HG03457 (cell line): ENCODE measurements around the gene ZYG11A.

Source experiments
- ATAC-seq: cut with Tn5 transposase; IDR thresholded peaks from one replicate; pipeline ENCODE4 v1.9.1; 2021; ENCODE audit warnings: moderate number of reproducible peaks; ENCODE audit not compliant: unreplicated experiment

ZYG11A gene

DNA sequence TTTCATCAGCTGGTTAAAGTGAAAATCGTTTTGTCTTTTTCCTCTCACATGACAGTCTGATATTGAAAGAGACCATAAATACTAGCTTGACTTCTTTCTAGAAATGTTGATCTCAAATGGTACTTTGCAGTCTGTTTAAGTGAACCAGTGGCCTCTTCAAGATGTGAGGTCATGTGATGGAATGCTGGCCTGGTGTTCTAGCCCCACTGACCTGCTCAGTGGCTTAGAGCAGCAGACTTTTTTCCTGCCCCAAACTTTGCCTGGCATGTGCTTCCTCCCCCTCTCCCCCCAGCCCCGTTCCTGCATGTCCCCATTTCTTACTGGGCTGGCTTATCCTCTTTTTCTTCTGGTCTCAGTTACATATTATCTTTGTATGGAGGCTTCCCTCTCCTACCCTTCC lies 34.3 kb downstream of the ZYG11A start:
- ATAC-seq: no peak

- ATAC-seq: no peak
Observed at GRCh38 chr1:52877554-52877953, 35.0 kb downstream of the ZYG11A start.

- no peak for ATAC-seq
Observed at GRCh38 chr1:52880206-52880605, 37.6 kb downstream of the ZYG11A start.

- no peak for ATAC-seq
Observed at GRCh38 chr1:52887483-52887882, 44.9 kb downstream of the ZYG11A start.

GRCh38 chr1:52892424-52893215 lies 50.1 kb downstream of the ZYG11A start:
- ATAC-seq: no peak

DNA sequence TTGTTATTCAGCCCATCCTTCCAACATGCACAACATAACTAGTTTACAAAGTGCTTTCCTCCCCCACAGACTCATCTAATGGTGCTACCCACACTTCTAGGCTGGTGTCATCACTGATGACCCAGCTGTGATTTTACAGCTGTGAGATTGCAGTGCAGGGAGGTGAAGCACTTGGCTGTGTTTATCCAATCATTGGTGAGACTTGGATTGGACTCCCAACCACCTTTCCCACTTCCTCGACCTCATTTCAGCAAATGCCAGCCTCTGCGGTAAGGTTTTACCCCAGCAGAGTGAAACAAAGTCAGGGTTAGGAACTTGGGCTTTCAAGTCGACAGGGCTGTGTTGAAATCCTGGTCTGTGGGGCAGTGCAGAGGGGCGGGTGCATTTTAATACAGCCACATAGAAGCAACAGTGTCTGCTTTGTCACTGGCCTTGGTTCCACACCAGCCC lies 56.9 kb downstream of the ZYG11A start:
- ATAC-seq: no peak

DNA sequence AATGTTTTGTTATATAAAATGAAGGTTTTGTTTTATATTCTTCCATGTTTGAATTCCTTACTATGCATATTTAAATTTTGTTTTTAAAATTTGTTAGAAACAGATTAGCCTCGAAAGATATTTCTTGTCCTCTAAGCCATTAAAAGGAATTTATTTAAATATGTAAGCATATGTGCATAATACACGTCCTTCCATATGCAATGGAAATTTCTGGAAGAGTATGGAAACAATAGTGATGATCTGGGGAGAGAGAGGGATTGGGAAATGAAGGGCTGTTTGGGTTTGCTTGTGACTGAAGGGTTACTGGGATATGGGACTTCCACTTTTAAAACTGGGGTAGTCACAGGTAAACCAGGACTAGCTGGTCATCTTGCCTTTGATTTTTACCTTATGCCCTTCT lies 57.8 kb downstream of the ZYG11A start:
- no peak for ATAC-seq

DNA sequence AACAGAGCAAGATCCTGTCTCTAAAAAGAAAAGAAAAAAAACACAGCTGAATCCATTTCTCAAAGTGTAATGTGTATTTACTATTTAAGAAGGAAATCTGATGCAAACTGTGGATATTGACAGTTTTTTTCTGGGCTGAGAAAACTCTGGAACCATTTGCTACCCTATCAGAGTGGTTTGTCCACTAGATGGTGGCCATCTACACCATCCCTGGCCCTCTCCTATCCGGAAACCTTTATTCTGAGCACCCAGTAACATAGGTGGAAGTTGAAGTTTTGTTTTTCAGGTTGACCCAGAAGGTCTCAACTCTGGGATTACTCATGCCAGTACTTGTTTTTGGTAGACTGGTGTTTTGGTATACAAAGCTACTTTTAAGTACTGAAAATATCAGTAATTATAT lies 58.8 kb downstream of the ZYG11A start:
- ATAC-seq: no peak

- ATAC-seq: no peak
Observed at GRCh38 chr1:52904208-52904926, 61.8 kb downstream of the ZYG11A start.

DNA sequence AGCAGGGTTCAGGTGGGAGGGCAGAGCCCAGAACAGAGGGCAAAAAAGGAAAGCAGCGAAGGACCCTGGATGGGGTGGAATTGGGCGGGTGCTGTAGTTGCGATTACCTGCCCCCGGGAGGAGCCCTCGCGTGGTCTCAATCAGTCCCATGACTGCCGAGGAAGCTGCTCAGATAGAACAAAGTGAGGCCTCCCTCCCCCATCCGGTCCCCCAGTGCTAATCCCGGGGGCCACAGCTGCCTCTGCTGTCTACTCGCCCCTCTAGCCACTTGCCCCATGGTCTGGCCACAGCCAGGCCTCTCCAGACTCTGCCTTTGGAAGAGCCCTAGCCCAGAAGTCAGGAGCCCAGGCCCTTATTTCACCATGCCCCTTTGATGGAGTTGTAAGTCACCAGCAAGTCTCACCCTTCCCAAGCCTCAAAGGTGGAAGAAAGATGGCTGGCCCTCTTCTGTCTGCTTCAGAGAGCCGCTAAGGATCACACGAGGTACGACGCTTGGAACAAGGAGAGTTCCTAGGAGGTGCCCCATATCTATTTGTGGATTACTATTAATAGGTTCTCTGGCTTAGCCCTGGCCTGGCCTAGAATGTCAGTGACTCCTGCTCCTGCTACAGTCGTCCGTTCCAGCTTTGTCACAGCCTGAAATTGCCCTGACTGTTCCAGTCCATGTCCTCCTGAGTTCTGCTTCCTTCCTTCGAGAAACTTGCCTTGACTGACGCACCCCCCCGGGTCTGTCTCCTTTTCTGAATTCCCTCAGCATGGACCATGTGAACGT lies 62.6 kb downstream of the ZYG11A start:
- ATAC-seq: no peak

- no peak for ATAC-seq
Observed at GRCh38 chr1:52906135-52906603, 63.6 kb downstream of the ZYG11A start.

DNA sequence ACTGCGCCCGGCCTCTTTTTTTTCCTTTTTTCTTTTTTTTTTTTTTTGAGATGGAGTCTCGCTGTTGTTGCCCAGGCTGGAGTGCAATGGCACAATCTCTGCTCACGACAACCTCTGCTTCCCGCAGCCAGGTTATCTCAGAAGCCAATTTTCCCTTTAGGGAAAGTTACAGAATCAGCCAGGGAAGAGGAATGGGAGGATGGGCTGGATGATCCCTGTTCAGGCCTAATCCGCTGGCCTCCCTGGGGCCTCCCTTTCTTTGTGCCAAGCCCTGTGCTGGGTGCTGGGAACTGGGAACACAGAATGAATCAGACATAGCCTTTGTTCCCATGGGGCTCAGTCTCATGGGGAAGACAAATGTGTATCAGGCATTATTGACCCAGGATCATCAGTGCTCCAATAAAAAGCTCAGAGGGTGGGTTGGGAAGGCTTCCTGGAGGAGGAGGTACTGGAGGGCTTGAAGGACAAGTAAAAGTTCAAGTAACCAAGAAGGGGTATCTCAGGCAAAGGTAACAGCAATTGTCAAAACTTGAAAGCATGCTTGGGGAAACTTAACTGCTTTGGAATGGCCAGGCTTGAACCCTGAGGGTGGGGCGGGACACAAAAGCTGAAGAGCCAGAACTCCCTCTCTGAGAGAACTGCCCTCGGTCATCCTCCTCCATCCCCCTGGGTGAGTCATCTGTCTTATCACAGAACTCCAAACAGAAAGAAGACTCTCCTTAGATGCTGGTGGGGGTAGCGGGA lies 64.7 kb downstream of the ZYG11A start:
- no peak for ATAC-seq

GRCh38 chr1:52907812-52908153 lies 65.2 kb downstream of the ZYG11A start:
- ATAC-seq: no peak

DNA sequence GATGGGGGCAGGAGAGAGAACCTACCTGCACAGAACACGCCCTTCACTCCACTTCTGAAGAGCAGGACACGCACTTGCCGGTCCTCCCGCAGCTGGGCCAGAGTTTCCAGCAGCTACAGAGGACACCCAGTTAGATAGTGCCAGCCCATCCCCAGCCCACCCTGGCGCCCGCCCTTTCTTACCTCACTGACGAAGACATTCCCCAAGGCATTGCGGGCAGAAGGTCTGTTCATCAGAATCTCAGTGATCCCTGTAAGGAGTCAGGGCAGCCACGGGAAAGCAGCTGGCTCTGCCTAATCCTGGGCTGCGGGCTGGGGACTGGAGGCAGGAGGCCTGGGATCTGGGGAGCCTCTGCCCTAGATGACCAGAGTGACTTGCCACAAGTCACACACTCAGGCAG lies 69.0 kb downstream of the ZYG11A start:
- no peak for ATAC-seq

DNA sequence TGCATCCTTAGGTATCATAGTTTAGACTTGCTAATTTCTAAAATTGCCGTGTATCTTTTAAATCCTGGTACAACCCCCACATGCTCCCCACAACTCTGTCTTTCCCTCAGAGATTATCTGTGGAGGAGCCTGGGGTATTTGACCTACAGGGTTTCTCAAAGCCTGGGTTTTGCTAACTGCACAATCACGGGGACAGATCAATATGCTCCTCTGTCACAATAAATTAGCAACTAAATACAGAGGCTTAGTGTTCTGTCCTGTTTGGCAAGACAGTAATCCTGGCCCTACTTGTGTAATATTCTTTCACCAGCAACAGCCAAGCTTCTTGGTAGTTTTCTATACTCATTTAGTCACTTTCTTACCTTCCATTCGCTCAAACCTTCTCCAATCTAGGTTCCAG lies 70.5 kb downstream of the ZYG11A start:
- no peak for ATAC-seq

DNA sequence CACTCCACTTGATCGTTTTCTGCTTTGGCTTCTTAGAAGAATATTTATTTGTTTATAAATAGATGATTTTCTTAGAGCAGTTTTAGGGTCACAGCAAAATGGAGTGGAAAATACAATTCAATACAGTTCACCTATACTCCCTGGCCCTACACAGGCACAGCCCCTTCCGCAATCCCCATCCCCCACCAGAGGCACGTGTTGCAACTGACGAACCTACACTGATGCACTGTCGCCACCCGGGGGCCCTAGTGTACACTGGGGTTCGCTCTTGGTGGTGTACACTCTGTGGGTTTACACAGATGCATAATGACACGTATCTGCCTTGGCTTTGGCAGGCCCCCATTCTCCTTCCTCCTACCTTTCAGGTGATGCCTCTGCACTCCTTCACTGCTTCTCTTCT lies 71.0 kb downstream of the ZYG11A start:
- no peak for ATAC-seq

DNA sequence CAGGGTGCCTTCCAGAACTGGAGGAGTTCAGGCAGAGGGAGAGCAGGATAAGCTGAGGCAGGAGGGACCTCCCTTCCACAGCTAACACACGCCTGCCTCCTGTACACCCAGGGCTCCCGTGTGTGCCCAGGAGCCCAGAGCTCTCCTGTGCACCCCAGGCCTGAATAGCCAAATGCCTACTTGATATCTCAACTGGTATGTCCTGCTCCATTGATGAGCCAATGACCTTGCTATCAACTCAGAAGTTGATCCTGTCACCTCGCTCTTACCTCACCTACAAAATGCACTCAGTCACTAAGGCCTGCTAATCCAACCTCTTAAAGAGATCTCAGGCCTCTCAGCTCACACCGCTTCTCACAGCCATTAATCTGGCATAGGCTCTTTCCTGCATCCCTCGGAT lies 71.9 kb downstream of the ZYG11A start:
- ATAC-seq: no peak

- no peak for ATAC-seq
Observed at GRCh38 chr1:52915211-52915854, 72.8 kb downstream of the ZYG11A start.

- no peak for ATAC-seq
Observed at GRCh38 chr1:52915855-52916220, 73.3 kb downstream of the ZYG11A start.

DNA sequence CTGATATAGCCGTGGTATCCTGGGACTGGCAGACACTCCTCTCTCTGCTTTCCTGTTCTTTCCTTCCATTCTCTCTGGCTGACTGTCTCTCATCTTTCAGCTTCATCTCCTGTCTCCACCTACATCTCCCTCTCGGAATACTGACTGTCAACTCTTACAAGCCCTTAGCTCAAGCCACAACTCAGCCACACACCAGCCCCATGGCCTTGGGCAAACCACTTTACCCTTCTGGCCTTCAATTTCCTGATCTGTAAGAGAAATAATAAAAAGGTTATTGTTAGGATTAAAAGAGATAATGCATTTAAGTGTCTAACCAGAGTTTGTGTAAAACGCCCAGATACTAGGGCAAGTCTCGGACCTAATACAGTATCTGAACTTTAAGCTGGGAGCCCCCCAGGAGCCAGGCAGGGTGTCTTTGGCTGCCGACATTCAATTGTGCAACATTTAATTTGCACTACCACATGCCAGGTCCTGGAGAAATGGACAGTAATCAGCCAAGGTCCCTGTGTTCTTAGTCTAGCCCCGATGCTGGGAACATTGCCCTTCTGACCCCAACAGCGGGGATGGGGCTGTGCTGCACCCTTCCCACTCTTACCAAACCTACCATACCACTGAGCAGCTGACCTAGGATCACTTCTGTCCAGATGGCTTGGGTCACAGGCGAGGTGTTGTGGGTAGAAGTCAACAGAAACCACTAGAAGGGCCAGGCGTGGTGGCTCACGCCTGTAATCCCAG lies 73.8 kb downstream of the ZYG11A start:
- ATAC-seq: no peak
